ENCODE results near the gene CTNNA1.
A peak's percentile ranks its signal among the peaks of the same experiment; 100 is the strongest.
"Not testable (repeated sequence)": the region's sequence is repeated elsewhere in the genome, so short reads cannot be mapped to it uniquely, and the experiment has no call there.

Gene CTNNA1

GRCh38 chr5:138752951-138753793 is at the start of gene CTNNA1:
TSS of gene CTNNA1 (plus strand) at chr5:138753425. CDS start at chr5:138781925, 28,500 bp downstream.
- DNase-seq = peak; percentile 63

GRCh38 chr5:138703777-138704176 is 49.4 kb upstream of the CTNNA1 start:
- not testable (repeated sequence) for DNase-seq

- DNase-seq = peak; percentile 18
Observed at GRCh38 chr5:138705007-138705406, 48.2 kb upstream of the CTNNA1 start.

- no peak for DNase-seq
Observed at GRCh38 chr5:138705567-138705966, 47.7 kb upstream of the CTNNA1 start.

GRCh38 chr5:138706655-138707480 is 46.4 kb upstream of the CTNNA1 start:
- peak; percentile 86 for DNase-seq

- DNase-seq = no peak
Observed at GRCh38 chr5:138708791-138709190, 44.4 kb upstream of the CTNNA1 start.

- DNase-seq = no peak
Observed at GRCh38 chr5:138709202-138709601, 44.0 kb upstream of the CTNNA1 start.

- no peak for DNase-seq
Observed at GRCh38 chr5:138711087-138711486, 42.1 kb upstream of the CTNNA1 start.

- DNase-seq = no peak
Observed at GRCh38 chr5:138711811-138712210, 41.4 kb upstream of the CTNNA1 start.

- DNase-seq = no peak
Observed at GRCh38 chr5:138712324-138712723, 40.9 kb upstream of the CTNNA1 start.

GRCh38 chr5:138712791-138713190 is 40.4 kb upstream of the CTNNA1 start:
- no peak for DNase-seq

- no peak for DNase-seq
Observed at GRCh38 chr5:138713247-138713646, 40.0 kb upstream of the CTNNA1 start.

GRCh38 chr5:138714694-138715093 is 38.5 kb upstream of the CTNNA1 start:
- DNase-seq = no peak

GRCh38 chr5:138715931-138716432 is 37.2 kb upstream of the CTNNA1 start:
- DNase-seq = not testable (repeated sequence)

- peak; percentile 28 for DNase-seq
Observed at GRCh38 chr5:138716456-138716924, 36.7 kb upstream of the CTNNA1 start.

- DNase-seq = no peak
Observed at GRCh38 chr5:138717399-138717798, 35.8 kb upstream of the CTNNA1 start.

- DNase-seq = no peak
Observed at GRCh38 chr5:138719811-138720210, 33.4 kb upstream of the CTNNA1 start.

- no peak for DNase-seq
Observed at GRCh38 chr5:138720840-138721239, 32.4 kb upstream of the CTNNA1 start.

GRCh38 chr5:138721979-138722378 is 31.2 kb upstream of the CTNNA1 start:
- DNase-seq = no peak

- no peak for DNase-seq
Observed at GRCh38 chr5:138722544-138723177, 30.6 kb upstream of the CTNNA1 start.

GRCh38 chr5:138724470-138725146 is 28.6 kb upstream of the CTNNA1 start:
- no peak for DNase-seq

GRCh38 chr5:138725153-138725817 is 27.9 kb upstream of the CTNNA1 start:
- peak; percentile 21 for DNase-seq
